Pulmonary artery endothelial cell (primary cell): ENCODE data around the gene MRPL55. TPM values are rescaled to one million over a fixed set of nuclear protein-coding genes. Genes with fewer than 3 reads are reported as not detected.
A peak's percentile ranks its signal among the peaks of the same experiment; 100 is the strongest.
"Not testable (repeated sequence)": the region's sequence is repeated elsewhere in the genome, so short reads cannot be mapped to it uniquely, and the experiment has no call there.

Experiments
- DNase-seq: peaks from one replicate; pipeline ENCODE4 v3.0.0-alpha.2; 2011; ENCODE audit warnings: low read depth, low spot score
- total RNA-seq: library from RNA; depleted of rRNA; stranded (reverse); fragments of >200 nt; gene quantifications from 2 replicates; pipeline ENCODE4 v1.2.3, GENCODE V29; 2014

The MRPL55 gene
- total RNA-seq, 1 donor from 2014 or later, result 58.7 TPM

DNA sequence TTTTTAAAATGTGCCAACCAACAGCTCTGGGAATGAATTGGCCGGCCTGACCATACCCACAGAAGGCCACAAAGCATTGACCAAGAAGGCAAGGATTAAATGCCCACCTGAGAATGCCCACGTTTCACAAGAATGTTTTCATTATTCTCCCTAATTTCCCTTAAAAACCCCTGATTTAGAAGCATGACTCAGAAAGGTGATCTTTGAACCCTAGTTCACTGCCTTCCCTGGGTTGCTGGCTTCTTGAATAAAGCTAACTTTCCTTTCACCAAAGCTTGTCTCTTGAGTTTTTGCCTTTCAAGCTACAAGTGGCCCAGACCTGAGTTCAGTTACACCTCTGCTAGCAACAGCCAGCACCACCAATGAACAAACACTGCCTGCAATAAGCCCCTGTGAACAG is 14.4 kb upstream of the MRPL55 start:
- DNase-seq, result no peak

DNA sequence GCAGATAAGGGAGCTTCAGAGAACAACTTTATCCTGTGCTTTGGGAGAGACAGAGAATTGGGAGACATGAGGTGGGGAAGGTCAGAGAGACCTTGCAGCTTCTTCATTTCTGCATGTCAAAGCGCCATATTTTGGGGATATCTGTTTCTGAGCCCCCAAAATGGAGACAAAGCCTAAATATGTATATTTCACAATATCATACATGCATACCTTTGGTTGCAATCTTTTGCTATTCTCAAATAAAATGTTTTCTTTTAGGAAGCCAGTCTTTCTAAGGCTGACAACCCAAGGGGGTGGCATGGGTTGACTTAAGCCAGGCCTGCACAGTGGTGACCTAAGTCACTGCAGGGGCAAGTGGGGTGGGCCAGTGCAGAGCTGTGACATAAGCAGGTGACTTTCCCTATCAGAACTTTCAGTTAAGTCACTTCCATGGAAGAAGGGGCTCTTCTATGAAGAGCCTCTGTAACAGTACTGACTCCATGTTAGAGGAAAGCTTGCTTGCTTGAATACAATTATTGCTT is 13.9 kb upstream of the MRPL55 start:
- no peak for DNase-seq

DNA sequence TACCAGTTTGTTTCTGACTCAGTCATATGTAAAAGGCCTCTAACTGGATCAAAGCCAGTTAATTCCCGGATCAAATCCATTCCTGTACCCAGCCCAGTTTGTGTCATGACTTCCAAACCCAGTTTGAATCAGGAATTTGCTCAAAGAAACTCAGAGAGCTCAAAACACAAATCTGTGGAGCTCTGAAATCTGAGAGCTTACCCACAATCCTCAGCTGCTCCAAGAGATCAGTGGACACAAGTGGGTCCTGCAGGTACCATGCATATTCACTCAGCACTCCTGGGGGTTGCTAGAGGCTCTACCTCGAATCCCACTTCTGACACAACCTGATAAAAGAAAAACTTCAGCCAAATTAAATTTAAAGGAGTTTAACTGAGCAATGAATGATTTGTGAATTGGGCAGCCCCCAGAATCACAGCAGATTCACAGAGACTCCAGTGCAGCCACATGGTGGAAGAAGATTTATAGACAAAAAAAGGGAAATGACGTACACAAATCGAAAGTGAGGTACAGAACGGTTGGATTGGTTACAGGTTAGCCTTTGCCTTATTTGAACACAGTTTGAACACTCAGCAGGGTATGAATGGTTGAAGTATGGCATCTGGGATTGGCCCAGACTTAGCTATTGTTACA is 11.9 kb upstream of the MRPL55 start:
- DNase-seq, result no peak

DNA sequence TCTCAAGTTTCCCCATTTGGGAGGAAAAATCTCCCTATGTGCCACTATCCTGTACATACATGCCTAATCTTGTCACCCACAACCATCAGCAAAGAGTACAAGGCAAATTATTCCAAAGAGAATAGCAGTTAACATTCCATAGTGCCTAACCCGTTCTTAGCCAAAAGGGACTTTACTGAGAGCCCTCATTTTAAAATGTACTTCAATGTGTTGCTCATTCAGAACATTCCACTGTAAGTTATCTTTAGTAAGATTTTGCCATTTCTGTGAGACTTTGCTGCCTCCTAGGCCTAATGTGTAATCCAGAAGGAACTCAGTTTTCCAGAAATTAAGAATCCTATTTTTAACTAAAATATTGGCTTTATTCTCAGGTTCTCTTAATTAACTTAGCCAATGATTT is 11.3 kb upstream of the MRPL55 start:
- no peak for DNase-seq

DNA sequence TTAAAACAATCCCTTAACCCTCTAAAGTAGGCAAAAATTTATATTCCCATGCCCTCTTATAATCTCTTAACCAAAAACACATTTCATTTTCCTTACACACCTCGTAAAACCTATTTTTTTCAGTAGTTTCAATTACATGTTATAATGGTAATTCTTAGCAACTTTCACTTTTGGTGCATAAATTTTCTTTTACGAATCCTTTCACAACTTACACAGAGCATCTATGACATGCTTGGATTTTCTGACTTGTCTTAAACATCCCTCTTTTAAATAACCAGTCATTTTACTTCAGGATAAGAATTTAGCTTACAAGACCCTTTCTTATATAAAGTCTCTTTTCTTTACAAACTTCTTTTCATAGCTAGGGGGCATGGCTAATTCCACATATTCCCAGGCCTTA is 8.9 kb upstream of the MRPL55 start:
- no peak for DNase-seq

DNA sequence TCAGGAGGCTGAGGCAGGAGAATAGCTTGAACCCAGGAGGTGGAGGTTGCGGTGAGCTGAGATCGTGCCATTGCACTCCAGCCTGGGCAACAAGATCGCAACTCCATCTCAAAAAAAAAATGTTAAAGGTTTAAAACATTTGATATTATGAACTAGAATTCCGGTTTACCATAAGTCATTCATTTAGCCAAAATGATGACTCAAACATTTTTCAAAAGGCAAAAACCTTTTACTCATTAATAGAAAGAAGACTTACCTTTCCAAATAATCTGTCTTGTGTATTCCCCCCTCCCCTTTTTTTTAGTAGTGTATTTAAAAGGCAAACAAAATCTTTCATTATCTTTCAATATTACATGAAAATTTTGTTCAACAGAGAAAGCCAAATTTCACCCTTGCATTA is 8.2 kb upstream of the MRPL55 start:
- no peak for DNase-seq

DNA sequence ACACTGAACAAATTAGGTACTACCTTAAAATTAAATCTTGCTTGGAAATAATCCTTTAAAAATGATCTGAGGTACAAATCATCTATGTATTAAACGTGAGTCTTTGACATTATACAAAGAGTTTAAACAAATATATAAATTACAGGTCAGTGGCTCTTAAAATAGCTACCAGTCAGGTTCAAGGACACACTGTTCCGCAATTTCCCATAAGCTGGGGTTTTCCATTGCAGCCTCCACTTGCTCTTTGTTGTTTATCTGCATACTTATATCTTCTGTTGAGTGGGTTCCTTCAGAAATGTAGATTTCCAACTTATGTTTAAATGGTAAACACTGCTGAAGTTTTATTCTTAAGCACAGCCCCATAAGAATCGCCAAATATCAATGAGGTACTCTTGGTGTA is 5.7 kb upstream of the MRPL55 start:
- DNase-seq, result no peak

DNA sequence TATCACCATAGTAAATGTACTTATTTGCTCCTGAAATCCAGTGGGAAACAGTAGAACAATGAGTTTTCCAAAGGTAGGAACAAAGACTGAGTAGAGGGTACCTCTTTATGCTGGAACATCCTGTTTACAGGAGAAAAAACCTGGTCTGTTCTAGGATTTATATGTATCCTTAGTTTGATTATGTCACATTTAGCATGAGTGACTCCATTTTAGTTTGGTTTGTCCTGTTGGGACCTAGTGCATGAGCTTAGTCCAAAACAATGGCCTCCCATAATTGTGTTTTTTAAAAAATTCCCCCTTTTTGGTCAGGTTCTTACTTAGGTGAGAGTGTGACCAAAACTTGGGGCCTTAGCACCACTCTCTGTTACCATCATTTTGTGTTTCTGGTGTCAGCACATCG is 3.5 kb upstream of the MRPL55 start:
- no peak for DNase-seq

DNA sequence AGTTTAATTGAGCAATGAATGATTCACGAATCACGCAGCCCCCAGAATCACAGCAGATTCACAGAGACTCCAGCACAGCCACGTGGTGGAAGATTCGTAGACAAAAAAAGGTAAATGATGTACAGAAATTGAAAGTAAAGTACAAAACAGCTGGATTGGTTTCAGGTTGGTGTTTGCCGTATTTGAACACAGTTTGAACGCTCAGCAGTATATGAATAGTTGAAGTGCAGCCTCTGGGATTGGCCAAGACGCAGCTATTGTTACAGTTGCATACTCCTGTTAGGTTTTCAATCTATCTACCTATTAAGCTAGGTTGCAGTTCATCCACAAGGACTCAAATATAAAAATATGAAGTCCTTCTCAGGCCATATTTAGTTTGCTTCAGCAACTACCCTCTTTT is 3.1 kb upstream of the MRPL55 start:
- no peak for DNase-seq

DNA sequence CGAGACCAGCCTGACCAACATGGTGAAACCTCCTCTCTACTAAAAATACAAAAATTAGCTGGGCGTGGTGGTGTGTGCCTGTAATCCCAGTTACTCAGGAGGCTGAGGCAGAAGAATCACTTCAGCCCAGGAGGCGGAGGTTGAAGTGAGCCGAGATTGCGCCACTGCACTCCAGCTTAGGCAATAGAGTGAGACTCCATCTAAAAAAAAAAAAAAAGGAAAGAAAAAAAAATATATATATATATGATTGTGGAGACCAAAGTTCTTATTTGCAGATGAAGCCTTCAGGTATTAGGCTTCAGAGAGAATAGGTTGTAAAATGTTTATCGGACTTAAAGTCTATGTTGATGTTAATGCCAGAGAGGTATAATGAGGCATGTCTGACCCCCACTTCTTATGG is 2.2 kb upstream of the MRPL55 start:
- DNase-seq, result not testable (repeated sequence)

DNA sequence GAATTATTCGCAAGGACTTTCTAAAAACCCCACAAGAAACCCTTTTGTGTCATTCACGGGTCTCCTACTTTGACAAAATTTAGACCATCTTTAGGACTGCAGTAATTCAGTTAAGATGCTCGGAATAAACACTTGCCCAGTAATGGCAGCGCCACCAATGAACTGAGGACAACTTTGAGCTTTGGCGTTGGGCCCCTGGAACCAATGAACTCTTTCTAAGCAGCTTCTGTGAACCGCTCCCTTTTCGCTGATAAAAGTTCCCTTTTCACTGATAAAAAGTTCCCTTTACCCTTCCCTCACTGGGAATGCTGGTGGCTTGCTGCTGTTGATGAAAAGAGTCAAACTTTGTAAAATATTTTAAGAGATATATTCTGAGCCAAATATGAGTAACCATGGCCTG is 1.5 kb upstream of the MRPL55 start:
- no peak for DNase-seq

DNA sequence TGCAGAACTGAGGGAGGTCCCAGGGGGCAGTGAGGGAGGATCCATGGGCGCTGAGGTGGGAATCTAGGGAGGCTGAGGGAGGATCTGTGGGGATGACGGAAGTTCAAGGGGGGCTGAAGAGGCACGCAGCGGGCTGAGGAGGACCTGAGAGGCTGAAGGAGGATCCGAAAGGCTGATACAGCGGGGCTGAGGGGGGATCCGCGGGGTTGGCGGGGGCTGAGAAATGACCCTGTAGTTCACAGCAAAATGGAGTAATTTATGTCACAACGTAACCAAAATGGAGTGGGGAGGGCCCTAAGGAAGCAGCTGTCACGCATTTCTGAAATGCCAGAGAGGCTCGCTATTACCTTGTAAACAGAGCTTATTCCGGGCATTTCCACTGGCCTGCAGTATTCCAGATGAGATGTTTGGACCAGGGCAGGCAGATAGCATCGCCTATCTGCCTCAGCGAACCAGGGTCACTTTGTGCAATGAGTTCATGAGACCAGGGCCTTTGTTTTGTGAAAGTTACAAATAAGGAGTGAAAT is 926 bp upstream of the MRPL55 start:
- DNase-seq, result no peak

DNA sequence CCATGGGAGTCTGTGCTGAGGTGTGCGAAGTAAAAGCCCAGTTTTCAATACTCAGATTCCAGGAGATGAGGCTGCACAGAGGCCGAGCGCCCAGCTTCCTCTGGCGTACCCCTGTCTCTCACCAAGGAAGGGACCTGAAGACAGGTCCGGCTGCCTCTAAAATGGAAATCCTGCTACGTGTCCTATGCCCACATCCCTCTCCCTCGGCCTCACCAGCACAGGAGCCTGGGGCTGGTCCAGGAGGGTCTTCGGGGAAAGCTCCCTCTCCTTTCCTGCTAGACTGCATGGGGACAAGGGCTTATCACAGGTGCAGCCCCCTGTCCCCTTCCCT is 392 bp downstream of the MRPL55 start:
- DNase-seq, result no peak

DNA sequence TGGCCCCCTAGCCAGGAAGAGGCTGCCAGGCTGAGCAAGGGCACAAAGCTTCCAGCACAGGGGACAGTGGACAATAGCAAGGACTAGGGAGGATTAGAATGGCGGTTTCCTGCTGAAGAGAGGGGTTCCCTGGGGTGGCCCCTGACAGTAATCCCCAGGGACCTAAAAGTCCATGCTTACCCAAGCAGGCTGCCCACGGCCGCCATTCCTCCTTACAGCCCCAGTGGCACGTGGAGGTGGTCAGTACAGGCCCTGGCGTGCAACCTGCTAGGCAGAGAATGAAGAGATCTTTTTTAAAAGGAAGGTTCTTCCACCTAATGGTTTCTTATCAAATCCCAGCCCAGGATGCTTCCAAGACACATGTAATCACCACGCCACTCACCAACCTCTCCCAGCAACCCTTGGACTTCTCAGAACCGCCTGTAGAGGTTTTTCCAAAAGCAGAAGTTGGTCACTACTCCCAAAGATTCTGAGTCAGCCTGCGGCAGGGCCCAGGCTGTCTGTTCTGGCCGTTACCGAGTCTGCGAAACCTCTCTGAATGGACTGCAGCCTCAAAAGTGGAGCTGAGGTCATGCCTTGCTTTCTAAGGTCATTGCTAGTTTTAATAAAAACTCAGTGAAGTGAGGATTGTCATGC is 926 bp downstream of the MRPL55 start:
- DNase-seq, result no peak

DNA sequence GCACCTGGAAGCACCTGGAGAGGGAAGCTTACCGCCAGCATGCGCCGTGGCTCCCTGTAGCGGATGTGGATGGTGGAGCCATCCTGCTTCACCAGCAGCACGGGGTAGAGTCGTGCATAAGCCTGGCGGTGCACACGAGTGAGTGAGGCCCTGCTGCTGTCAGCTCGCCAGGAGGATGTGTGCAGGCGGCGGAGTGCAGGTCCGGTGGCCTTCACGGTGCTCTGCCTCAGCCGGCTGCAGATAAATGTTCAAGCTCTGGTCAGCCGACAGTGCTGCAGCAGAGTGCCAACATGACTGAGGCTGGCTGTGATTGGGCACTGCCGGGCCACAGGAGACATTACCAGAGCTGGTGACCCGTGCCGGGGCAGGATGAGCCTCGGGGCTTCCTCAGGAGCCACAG is 1.5 kb downstream of the MRPL55 start:
- no peak for DNase-seq

DNA sequence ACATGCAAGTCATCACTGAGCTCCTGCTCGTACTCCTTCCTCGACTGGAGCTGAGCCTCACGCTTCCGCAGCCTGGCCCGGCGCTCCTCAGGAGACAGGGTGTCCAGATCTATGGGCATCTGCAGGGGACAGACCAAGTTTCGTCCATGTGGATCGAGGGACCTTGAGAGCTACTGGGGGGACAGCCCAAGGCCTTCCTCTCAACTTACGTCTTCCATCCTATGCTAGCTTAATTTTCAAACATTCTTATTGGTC is 2.4 kb downstream of the MRPL55 start:
- no peak for DNase-seq

DNA sequence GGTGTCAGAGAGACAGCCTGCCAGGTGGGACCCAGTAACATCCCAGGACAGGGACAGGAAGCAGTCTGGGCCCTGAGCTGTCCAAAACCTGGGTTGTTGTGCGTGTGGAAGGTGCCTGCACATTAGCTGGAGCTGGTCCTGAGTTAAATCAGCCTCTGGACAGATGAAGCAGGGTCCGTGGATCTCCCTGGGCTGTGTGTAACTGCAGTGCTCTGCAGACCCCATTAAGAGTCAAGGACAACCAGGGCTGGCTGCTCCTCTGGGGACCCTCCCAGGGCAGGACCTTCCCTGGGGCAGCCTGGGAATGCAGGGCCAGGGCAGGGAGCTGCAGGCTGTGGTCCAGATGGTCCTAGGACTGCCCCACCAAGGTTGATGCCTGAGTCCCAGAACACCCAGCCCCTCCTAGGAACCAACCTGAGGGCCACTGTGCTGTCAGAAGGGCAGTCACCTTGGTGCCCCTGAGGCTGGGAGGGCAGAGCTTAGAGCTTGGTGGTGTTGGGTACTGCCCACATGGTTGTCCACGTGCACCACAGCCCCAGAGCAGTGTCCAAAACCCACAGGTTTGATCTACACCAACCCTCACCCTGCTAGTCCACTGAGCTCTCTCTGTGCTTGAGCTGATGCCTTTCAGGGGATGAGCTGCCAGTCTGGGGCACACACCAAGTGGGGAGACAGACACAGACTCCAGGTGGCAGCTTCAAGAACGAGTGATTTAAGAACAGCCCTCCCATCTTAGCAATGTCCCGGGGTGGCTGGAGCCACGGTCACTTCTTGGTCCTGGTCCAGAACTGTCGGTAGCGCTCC is 2.9 kb downstream of the MRPL55 start:
- DNase-seq, result no peak

DNA sequence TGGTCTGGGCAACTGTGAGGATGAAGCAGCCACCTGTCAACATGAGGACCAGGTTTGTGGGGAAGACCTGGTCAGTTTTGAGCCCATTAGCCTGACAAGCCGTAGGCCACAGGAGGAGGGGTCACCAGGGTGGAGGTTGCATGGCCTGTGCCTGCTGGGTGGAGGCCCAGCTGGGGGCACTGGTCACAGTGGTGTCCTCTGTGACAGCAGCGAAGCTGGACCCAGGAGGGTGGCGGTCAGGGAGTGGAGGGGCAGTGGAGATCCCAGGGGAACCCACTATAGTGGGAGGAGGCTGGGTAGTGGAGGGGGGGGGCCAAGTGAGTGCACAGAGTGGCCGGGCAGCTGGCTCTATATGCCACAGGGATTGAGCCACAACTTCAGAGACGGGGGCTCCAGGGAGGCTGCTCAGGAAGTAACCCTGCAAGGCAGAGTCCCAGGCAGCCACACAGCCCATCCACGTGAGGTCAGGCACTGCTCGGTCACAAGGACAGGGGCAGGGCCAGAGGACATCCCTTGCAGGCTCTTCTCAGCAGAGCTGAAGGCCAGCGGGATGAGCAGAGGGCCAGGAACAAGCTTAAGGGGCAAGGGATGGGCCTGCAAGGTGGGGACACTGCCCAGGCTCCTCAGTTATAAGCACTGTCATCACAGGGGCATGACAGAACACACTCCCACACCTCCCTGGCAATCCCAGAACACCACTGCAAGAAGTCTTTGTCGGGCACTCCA is 3.7 kb downstream of the MRPL55 start:
- DNase-seq, result no peak

DNA sequence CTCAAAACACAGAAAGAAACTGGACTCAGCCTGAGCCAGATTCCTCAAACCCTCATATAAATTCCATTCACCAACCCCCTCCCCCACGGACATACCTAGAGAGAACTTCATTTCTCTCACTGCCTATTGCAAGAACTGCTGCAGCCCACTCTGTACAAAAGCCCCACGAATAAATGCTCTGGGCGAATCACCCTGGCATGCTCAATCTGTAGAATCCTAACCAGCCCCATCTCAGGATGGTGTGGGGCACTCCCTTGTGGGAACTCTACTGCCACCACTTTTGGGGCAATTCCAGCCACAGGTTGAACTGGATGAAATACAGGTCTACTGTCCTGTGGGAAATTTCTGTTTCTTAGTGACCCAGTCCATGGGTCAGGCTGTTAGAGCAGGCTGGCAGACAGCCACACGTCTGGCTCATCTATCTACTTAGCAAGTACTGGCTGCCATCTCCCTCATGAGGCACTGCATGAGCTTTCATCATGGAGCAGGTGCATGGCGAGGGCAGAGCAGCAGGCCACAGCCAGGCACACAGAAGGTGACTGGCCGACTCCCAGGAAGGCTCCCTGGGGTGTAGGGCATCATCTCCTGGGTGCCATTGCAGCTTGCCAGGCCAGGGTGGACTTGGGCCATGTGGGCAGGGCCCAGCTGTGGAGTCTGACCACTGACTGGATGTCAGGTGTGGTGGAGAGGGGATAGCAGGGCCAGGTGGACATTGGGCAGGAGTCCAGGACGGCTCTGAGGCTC is 4.4 kb downstream of the MRPL55 start:
- no peak for DNase-seq

DNA sequence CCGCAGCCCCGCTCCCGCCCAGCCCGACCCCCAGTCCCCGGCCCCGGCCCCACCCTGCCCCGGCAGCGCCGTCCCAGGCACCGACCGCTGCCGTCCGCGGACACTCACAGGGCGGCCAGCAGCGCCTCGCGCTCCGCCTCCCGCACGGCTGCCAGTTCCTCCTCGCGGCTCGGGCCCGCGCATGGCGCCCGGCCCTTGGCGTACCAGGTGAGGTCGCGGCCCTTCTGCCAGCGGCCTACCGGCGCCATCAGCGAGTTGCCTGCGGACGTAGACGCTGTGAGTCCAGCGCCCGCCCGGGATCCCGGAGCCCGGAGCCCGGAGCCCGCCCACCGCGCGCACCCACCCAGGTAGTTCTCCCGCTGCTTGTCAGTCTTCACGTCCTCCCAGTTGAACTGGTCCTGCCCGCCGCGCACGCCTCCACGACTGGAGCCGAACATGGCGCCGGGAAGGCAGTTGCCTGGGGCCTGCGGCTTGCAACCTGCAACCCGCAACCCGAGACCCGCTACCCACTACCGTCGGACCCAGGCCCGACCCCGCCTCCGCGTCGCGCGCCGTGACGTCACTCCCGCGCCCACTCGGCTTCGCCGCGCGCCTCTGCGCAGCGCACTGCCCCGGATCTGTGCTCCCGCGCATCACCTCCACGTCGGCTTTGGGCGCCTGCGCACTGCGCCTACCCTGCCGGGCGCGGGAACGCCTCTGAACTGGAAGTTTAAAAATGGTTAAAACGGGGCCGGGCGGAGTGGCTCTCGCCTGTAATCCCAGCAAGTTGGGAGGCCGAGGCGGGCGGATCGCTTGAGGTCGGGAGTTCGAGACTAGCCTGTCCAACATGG is 6.1 kb downstream of the MRPL55 start, which contains the start of gene C1orf35:
C1orf35 (minus strand) TSS at position 535 of the 830 bp plus-strand sequence; CDS start at position 437, 98 bp downstream.
- peak; percentile 64 for DNase-seq
